ENCODE measurements around the gene CD70. TPM values are rescaled to one million over a fixed set of nuclear protein-coding genes. Genes with fewer than 3 reads are reported as not detected.
A peak's percentile ranks its signal among the peaks of the same experiment; 100 is the strongest.
"Not testable (repeated sequence)": the region's sequence is repeated elsewhere in the genome, so short reads cannot be mapped to it uniquely, and the experiment has no call there.

Gene CD70
- total and polyA plus RNA-seq, 2 of the 8 experiments (the other 6 are each of a cell fraction or from before 2014, with no cell fraction given): 1.3 to 12.0 TPM

- TF ChIP-seq GABPA (IDR thresholded peaks at IDR 0.05; ENCODE audit: borderline replicate concordance, insufficient read depth, low read length) (no peak), TCF12 (IDR thresholded peaks at IDR 0.05; ENCODE audit: low read depth, low read length) (no peak), HDAC6 (IDR thresholded peaks at IDR 0.05; ENCODE audit: low read depth, low read length) (no peak), NANOG (IDR thresholded peaks at IDR 0.05; ENCODE audit: insufficient read depth, low read depth, low read length, poor library complexity, severe bottlenecking) (no peak), RAD21 (IDR thresholded peaks at IDR 0.05 in 1 of 2, conservative IDR thresholded peaks at IDR 0.05 in 1 of 2; ENCODE audit: low read depth in 2 of 2, low read length in 2 of 2) (no peak), CBX5 (IDR thresholded peaks at IDR 0.05; ENCODE audit: low read depth, low read length) (no peak)
These were observed 39.9 kb downstream of the CD70 start (continued) for GRCh38 chr19:6551091-6551490.

GRCh38 chr19:6550679-6551078, 40.3 kb downstream of the CD70 start:
- H3K4me1 ChIP-seq (replicated peaks in 1 of 4; ENCODE audit: control insufficient read depth in 3 of 4, insufficient read depth in 4 of 4, low read length in 3 of 4); H4K91ac ChIP-seq (replicated peaks; ENCODE audit: insufficient read length, low read length); H3K14ac ChIP-seq (ENCODE audit: insufficient read length); H3K9ac ChIP-seq (replicated peaks in 1 of 4; ENCODE audit: extremely low read depth in 1 of 4, low read depth in 3 of 4, low read length in 3 of 4); H3K4me2 ChIP-seq (ENCODE audit: insufficient read depth in 1 of 2, low read depth in 2 of 2, low read length in 2 of 2); H3K23ac ChIP-seq (ENCODE audit: insufficient read length); H3K27me3 ChIP-seq (replicated peaks in 1 of 4; ENCODE audit: control insufficient read depth in 3 of 4, extremely low read depth in 1 of 4, insufficient read depth in 3 of 4, low read length in 3 of 4); H4K20me1 ChIP-seq (replicated peaks in 1 of 2; ENCODE audit: control insufficient read depth in 1 of 2, insufficient read depth in 2 of 2, low read length in 2 of 2); FAIRE-seq; DNase-seq (ENCODE audit: low read depth in 1 of 2, low spot score in 2 of 2); H4K5ac ChIP-seq (ENCODE audit: insufficient read length, low read depth, low read length); H3K18ac ChIP-seq (ENCODE audit: extremely low read depth, low read length); H3K36me3 ChIP-seq (ENCODE audit: control insufficient read depth in 2 of 4, insufficient read depth in 4 of 4, low read length in 3 of 4); H3K79me1 ChIP-seq (ENCODE audit: low read depth, low read length); H2BK120ac ChIP-seq (replicated peaks; ENCODE audit: low read depth, low read length); H3K27ac ChIP-seq (ENCODE audit: low read depth, low read length); H2AK5ac ChIP-seq (ENCODE audit: low read depth, low read length); H3K9me3 ChIP-seq (ENCODE audit: insufficient read depth in 2 of 2, low read depth in 1 of 2, low read length in 1 of 2); H4K8ac ChIP-seq (ENCODE audit: extremely low read depth, insufficient read depth, low read length); H3K4ac ChIP-seq (replicated peaks; ENCODE audit: insufficient read length, low read depth, low read length); H3K56ac ChIP-seq (replicated peaks; ENCODE audit: insufficient read length, low read depth, low read length); H2BK5ac ChIP-seq (ENCODE audit: low read depth, low read length); H3K79me2 ChIP-seq (ENCODE audit: control insufficient read depth in 1 of 2, insufficient read depth in 2 of 2, low read length in 2 of 2); H3K23me2 ChIP-seq (ENCODE audit: low read depth, low read length); H3K4me3 ChIP-seq (ENCODE audit: extremely low read depth in 1 of 4, insufficient read depth in 2 of 4, low read depth in 3 of 4, low read length in 4 of 4): not testable (repeated sequence)
- H2AFZ ChIP-seq (ENCODE audit: low read length): 0 out of 2 replicates have a peak overlapping the region, but pooled peaks have one; percentile 7
- H2BK15ac ChIP-seq (ENCODE audit: low read length): peak overlapping the region; percentile 72; the same call in 1 of the 2 replicates
- POLR2A ChIA-PET (ENCODE audit: partially characterized antibody): interaction anchor here (1.0 to 2.9 kb wide), 3 partner anchors 15 to 40 kb away, joined by 3 to 10 read pairs (median 7); partner anchors contain the start of genes CD70 and TNFSF9
- peak overlapping the region; percentile 32; the same call in 1 of the 2 replicates for H2BK20ac ChIP-seq (ENCODE audit: low read length)
- CTCF ChIA-PET (ENCODE audit: partially characterized antibody): interaction anchor here (1.0 to 2.8 kb wide), 7 partner anchors 10 to 217 kb away, joined by 3 to 11 read pairs (median 4); no protein-coding TSS in a partner anchor
- H2BK12ac ChIP-seq (ENCODE audit: low read depth, low read length): peak overlapping the region; percentile 75; the same call in 1 of the 2 replicates
- WGBS, 2 experiments (ENCODE audit: extremely low coverage in 1 of 2, insufficient coverage in 1 of 2, insufficient read length in 1 of 2, insufficient replicate concordance in 2 of 2, low coverage in 1 of 2, low lambda C conversion rate in 2 of 2, missing lambda C conversion rate in 1 of 2): 82% methylated on average over 5 of the region's 6 CpGs; no CpG with 5 or more reads in 1 of the 2 experiments
